Activated B cell treated with CpG ODN at 0.5 μM for 24 hours (primary cell): Measurements from ENCODE around the gene USP12. TPM values are rescaled to one million over a fixed set of nuclear protein-coding genes. Genes with fewer than 3 reads are reported as not detected.

Experiments used
- ATAC-seq: fragments of 200-7000 bp; cut with Tn5 transposase; one replicate; pipeline ENCODE4 v1.10.0; 2021; ENCODE audit warnings: low read depth, mild to moderate bottlenecking, moderate library complexity
- CTCF ChIA-PET: fragments of 350-600 bp; sonication (Branson Sonifier 250); formaldehyde crosslinking; loops from one replicate; lab custom pipeline; 2021; ENCODE audit warnings: antibody characterized with exemption; lab: Charles Lee
- POLR2A ChIA-PET: fragments of 350-600 bp; sonication (Branson Sonifier 250); formaldehyde crosslinking; loops from one replicate; lab custom pipeline; 2021; ENCODE audit warnings: antibody characterized with exemption; lab: Charles Lee
- DNase-seq: peaks from one replicate; pipeline ENCODE4 v3.0.0; 2022
- H3K27ac Mint-ChIP-seq: one replicate; pipeline ENCODE4 v1.8.0; 2020; ENCODE audit warnings: mixed read lengths
- H3K27me3 Mint-ChIP-seq: one replicate; pipeline ENCODE4 v1.8.0; 2021; ENCODE audit warnings: mixed read lengths
- H3K36me3 Mint-ChIP-seq: one replicate; pipeline ENCODE4 v1.8.0; 2021; ENCODE audit warnings: low read depth, mixed read lengths
- H3K4me1 Mint-ChIP-seq: one replicate; pipeline ENCODE4 v1.8.0; 2021; ENCODE audit warnings: mixed read lengths
- H3K4me3 Mint-ChIP-seq: one replicate; pipeline ENCODE4 v1.8.0; 2020; ENCODE audit warnings: mild to moderate bottlenecking, mixed read lengths
- H3K9me3 Mint-ChIP-seq: one replicate; pipeline ENCODE4 v1.8.0; 2020; ENCODE audit warnings: mixed read lengths
- CTCF ChIP-seq: fragments of 200-600 bp; IDR thresholded peaks from one replicate; pipeline ENCODE4 v1.8.0; 2022; ENCODE audit warnings: antibody characterized with exemption, mild to moderate bottlenecking
- intact Hi-C: fragments of 100-400 bp; cut with micrococcal nuclease; formaldehyde crosslinking; loops from one replicate; pipeline ENCODE4 v1.15.1; 2024
- total RNA-seq: library from RNA; stranded (reverse); gene quantifications from 2 replicates; pipeline ENCODE4 v1.2.3, GENCODE V29; 2022

The USP12 gene
- total RNA-seq, 1 donor from 2014 or later, result 58.8 TPM

- Mint-ChIP-seq H3K4me3 (peak overlapping the region; percentile 41), H3K27ac (peak overlapping the region; percentile 86), H3K9me3 (no peaks in the 10 kb centered on the region), H3K4me1 (peaks cover 29% of the 10 kb centered on the region), H3K36me3 (no peaks in the 10 kb centered on the region), H3K27me3 (peaks cover 9% of the 10 kb centered on the region)
- CTCF ChIA-PET, result interaction anchor here (1.0 kb wide), 1 partner anchor 60 kb away, joined by 3 read pairs; no protein-coding TSS in a partner anchor
- intact Hi-C loops, result no loop called here
- POLR2A ChIA-PET, result interaction anchor here (1.0 kb wide), 1 partner anchor 103 kb away, joined by 4 read pairs; no protein-coding TSS in a partner anchor
- no peak for TF ChIP-seq CTCF
- DNase-seq (no peak), ATAC-seq (peak; percentile 85)
Measured at GRCh38 chr13:27044837-27045570, 126.6 kb downstream of the USP12 start.

- Mint-ChIP-seq H3K4me1 (peaks cover 29% of the 10 kb centered on the region), H3K27ac (no peak overlapping the region), H3K27me3 (peaks cover 9% of the 10 kb centered on the region), H3K4me3 (no peak overlapping the region), H3K9me3 (no peaks in the 10 kb centered on the region), H3K36me3 (no peaks in the 10 kb centered on the region)
- intact Hi-C loops, result no loop called here
- CTCF ChIA-PET, result no interaction called here
- ATAC-seq (no peak), DNase-seq (no peak)
- POLR2A ChIA-PET, result no interaction called here
- TF ChIP-seq CTCF, result no peak
Measured at GRCh38 chr13:27043013-27043412, 128.6 kb downstream of the USP12 start.

- no peak overlapping the region for H3K27ac Mint-ChIP-seq
- H3K9me3 Mint-ChIP-seq, result no peaks in the 10 kb centered on the region
- no peak for TF ChIP-seq CTCF
- no peaks in the 10 kb centered on the region for H3K36me3 Mint-ChIP-seq
- H3K27me3 Mint-ChIP-seq, result peaks cover 9% of the 10 kb centered on the region
- no peak overlapping the region for H3K4me3 Mint-ChIP-seq
- CTCF ChIA-PET, result no interaction called here
- DNase-seq (no peak), ATAC-seq (no peak)
- peaks cover 25% of the 10 kb centered on the region for H3K4me1 Mint-ChIP-seq
- intact Hi-C loops, result no loop called here
- POLR2A ChIA-PET, result no interaction called here
Measured at GRCh38 chr13:27041341-27041740, 130.3 kb downstream of the USP12 start.

GRCh38 chr13:27040826-27041108 lies 130.8 kb downstream of the USP12 start:
- ChIA-PET POLR2A (no interaction called here), CTCF (no interaction called here)

More at GRCh38 chr13:27040826-27041108, 130.8 kb downstream of the USP12 start:
- H3K36me3 Mint-ChIP-seq, result no peaks in the 10 kb centered on the region
- no peak overlapping the region for H3K27ac Mint-ChIP-seq
- peaks cover 9% of the 10 kb centered on the region for H3K27me3 Mint-ChIP-seq
- ATAC-seq, result no peak
- TF ChIP-seq CTCF, result no peak
- intact Hi-C loops, result no loop called here
- H3K9me3 Mint-ChIP-seq, result no peaks in the 10 kb centered on the region
- DNase-seq, result no peak
- H3K4me1 Mint-ChIP-seq, result peaks cover 20% of the 10 kb centered on the region
- H3K4me3 Mint-ChIP-seq, result no peak overlapping the region
